Gastroesophageal sphincter (tissue), 4 donors: Measurements from ENCODE around the gene SCN4A. TPM values are rescaled to one million over a fixed set of nuclear protein-coding genes. Genes with fewer than 3 reads are reported as not detected.
"Not testable (repeated sequence)": the region's sequence is repeated elsewhere in the genome, so short reads cannot be mapped to it uniquely, and the experiment has no call there.

Experiments used
- ATAC-seq: fragments of 150-250 bp; one replicate; pipeline ENCODE4 v1.9.1; 2016; ENCODE audit warnings: mild to moderate bottlenecking, moderate library complexity
- H3K27ac ChIP-seq, 4 donors: fragments of 200-600 bp; sonication (generic) in 3 of 4; 1 replicate in 3 of 4; 2 replicates in 1 of 4; pipeline ENCODE4 v1.5.1; 2016 to 2019
- H3K27me3 ChIP-seq: fragments of 200-600 bp; sonication (generic); one replicate; pipeline ENCODE4 v1.5.1; 2019
- H3K36me3 ChIP-seq, 2 donors: fragments of 200-600 bp; sonication (generic); one replicate each; pipeline ENCODE4 v1.5.1; 2019; ENCODE audit warnings: control low read depth in 1 of 2
- H3K4me1 ChIP-seq, 3 donors: fragments of 200-600 bp; sonication (generic); 1 replicate in 2 of 3; 2 replicates in 1 of 3; pipeline ENCODE4 v1.5.1; 2016 to 2019; ENCODE audit warnings: control low read depth in 2 of 3
- H3K4me3 ChIP-seq, 2 donors: fragments of 200-600 bp; sonication (generic); one replicate each; pipeline ENCODE4 v1.5.1; 2019; ENCODE audit warnings: mild to moderate bottlenecking in 1 of 2, moderate library complexity in 1 of 2
- H3K9me3 ChIP-seq, 3 donors: fragments of 200-600 bp; sonication (generic); one replicate each; pipeline ENCODE4 v1.5.1; 2017 to 2019; ENCODE audit warnings: control low read depth in 2 of 3
- CTCF ChIP-seq, 4 experiments: fragments of 200-600 bp in 2 of 4; fragments of 450-650 bp in 2 of 4; sonication (generic) in 1 of 4; IDR thresholded peaks; one replicate each; pipeline ENCODE4 v1.5.1; 2017 to 2019; ENCODE audit warnings: antibody characterized with exemption in 4 of 4, mild to moderate bottlenecking in 2 of 4, moderate library complexity in 2 of 4
- EP300 ChIP-seq: sonication (generic); formaldehyde crosslinking; IDR thresholded peaks from one replicate; pipeline ENCODE4 v1.6.1; 2017; ENCODE audit warnings: antibody characterized with exemption, mild to moderate bottlenecking
- POLR2A ChIP-seq, 2 donors: fragments of 450-650 bp; IDR thresholded peaks; one replicate each; pipeline ENCODE4 v1.6.1; 2017; ENCODE audit warnings: antibody characterized with exemption in 2 of 2, mild to moderate bottlenecking in 2 of 2, moderate library complexity in 1 of 2
- POLR2AphosphoS5 ChIP-seq: sonication (generic); formaldehyde crosslinking; IDR thresholded peaks from one replicate; pipeline ENCODE4 v1.6.1; 2017; ENCODE audit warnings: antibody characterized with exemption
- WGBS, 2 donors: methylation state at CpG; one replicate each; pipeline ENCODE4 v1.1.5; 2018; ENCODE audit warnings: low coverage in 1 of 2; 5-methylcytosine and 5-hydroxymethylcytosine counted together
- total RNA-seq, 4 donors: library from RNA; depleted of rRNA; stranded (reverse); fragments of >200 nt; gene quantifications; one replicate each; pipeline ENCODE4 v1.1.0, GENCODE V29; 2016

Gene SCN4A
- total RNA-seq, 4 donors from 2014 or later, result 0.15 to 0.47 (median 0.35) TPM

- no peaks in the 10 kb centered on the region for H3K9me3 ChIP-seq
- peak; percentile 70 for ATAC-seq
- peaks cover 20% of the 10 kb centered on the region for H3K27me3 ChIP-seq
- H3K4me1 ChIP-seq, result peaks cover 0 to 7% (median 0%) of the 10 kb centered on the region in 3 donors
- H3K4me3 ChIP-seq, result no peak overlapping the region
- 8% methylated on average over 2 of the region's 8 CpGs; no CpG with 5 or more reads in 1 of the 2 donors for WGBS, 2 donors
- no peak for TF ChIP-seq EP300
- peak in 2 of 4 experiments; percentile 90 to 92 for TF ChIP-seq CTCF (IDR thresholded peaks at IDR 0.05)
- no peak for TF ChIP-seq POLR2A (IDR thresholded peaks at IDR 0.05)
- no peaks in the 10 kb centered on the region for H3K36me3 ChIP-seq
- H3K27ac ChIP-seq, result no peak overlapping the region
Measured at GRCh38 chr17:63919311-63919723, 53.4 kb downstream of the SCN4A start.

DNA sequence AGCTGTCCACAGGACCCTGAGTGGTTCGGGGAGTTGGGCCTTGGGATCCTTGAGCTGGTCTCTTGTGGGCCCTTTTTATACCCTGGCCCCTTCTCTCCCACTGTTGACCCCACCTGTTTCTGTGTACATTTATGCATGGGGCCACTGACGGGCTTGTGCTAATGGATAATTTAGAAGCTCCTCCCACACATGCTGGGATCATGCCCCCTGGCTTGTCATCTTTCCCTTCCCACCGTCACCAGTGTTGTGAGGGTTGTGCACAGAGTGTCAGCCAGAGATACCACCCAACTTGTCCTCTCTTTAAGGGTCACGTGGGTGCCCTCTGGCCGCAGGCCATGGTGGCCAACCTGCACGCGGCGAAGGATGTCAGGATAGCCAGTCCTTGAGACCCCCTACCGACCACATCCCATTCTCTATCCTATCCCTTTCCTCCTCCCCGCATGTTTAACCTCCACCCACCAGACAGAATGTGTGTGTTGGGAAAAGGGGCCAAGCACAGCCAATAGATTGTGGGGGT, 53.9 kb downstream of the SCN4A start, which contains the start of gene GH1:
GH1 (minus strand) TSS at position 51 of the 517 bp plus-strand sequence. CDS start 63 bp downstream, outside the sequence.
- not testable (repeated sequence) for H3K4me1 ChIP-seq, H3K4me3 ChIP-seq

GRCh38 chr17:63918305-63918704, 54.4 kb downstream of the SCN4A start:
- H3K4me1 ChIP-seq, result peaks cover 0 to 7% (median 0%) of the 10 kb centered on the region in 3 donors
- H3K27me3 ChIP-seq, result peaks cover 20% of the 10 kb centered on the region
- H3K36me3 ChIP-seq, result no peaks in the 10 kb centered on the region
- no peak for ATAC-seq
- TF ChIP-seq POLR2A (IDR thresholded peaks at IDR 0.05) (no peak), CTCF (IDR thresholded peaks at IDR 0.05) (no peak)
- 69% methylated on average over 8 of the region's 10 CpGs; no CpG with 5 or more reads in 1 of the 2 donors for WGBS, 2 donors
- no peak overlapping the region for H3K27ac ChIP-seq
- H3K4me3 ChIP-seq, result no peak overlapping the region
- H3K9me3 ChIP-seq, result no peaks in the 10 kb centered on the region

More for the DNA sequence above, 53.9 kb downstream of the SCN4A start, which contains the start of gene GH1:
- H3K36me3 ChIP-seq, ATAC-seq, H3K9me3 ChIP-seq, H3K27ac ChIP-seq: not testable (repeated sequence)
- 34 to 58% methylated on average over 2 to 7 of the region's 10 CpGs for WGBS, 2 donors
- H3K27me3 ChIP-seq, result peaks cover 20% of the 10 kb centered on the region

DNA sequence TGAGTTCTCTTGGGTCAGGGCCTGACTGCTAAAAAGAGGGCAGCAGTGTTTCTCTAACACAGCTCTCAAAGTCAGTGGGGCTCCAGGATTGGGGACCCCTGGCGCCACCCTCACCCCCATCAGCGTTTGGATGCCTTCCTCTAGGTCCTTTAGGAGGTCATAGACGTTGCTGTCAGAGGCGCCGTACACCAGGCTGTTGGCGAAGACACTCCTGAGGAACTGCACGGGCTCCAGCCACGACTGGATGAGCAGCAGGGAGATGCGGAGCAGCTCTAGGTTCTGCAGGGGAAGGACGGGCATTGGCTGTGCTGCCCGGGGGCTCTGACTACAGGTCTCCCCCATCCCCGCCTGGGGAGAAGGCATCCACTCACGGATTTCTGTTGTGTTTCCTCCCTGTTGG, 55.1 kb downstream of the SCN4A start:
- H3K27me3 ChIP-seq, result peaks cover 20% of the 10 kb centered on the region
- no peak for ATAC-seq
- peaks cover 0 to 7% (median 0%) of the 10 kb centered on the region in 3 donors for H3K4me1 ChIP-seq
- no peak overlapping the region for H3K4me3 ChIP-seq
- TF ChIP-seq CTCF (IDR thresholded peaks at IDR 0.05) (no peak), POLR2AphosphoS5 (no peak), POLR2A (IDR thresholded peaks at IDR 0.05) (no peak), EP300 (no peak)
- no peaks in the 10 kb centered on the region for H3K36me3 ChIP-seq
- H3K27ac ChIP-seq, result no peak overlapping the region
- WGBS, 2 donors, result 81 to 90% methylated on average over 2 to 3 of the region's 13 CpGs
- H3K9me3 ChIP-seq, result no peaks in the 10 kb centered on the region

DNA sequence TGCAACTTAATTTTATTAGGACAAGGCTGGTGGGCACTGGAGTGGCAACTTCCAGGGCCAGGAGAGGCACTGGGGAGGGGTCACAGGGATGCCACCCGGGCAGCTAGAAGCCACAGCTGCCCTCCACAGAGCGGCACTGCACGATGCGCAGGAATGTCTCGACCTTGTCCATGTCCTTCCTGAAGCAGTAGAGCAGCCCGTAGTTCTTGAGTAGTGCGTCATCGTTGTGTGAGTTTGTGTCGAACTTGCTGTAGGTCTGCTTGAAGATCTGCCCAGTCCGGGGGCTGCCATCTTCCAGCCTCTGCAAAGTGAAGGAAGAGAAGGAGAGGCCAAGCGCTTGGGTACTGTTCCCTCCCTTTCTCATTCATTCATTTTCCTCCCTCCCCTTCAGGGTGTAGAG, 55.5 kb downstream of the SCN4A start:
- 80 to 83% methylated on average over 3 to 6 of the region's 11 CpGs for WGBS, 2 donors

GRCh38 chr17:63916566-63917185, 56.0 kb downstream of the SCN4A start:
- Histone ChIP-seq H3K4me1 (peaks cover 0 to 7% (median 0%) of the 10 kb centered on the region in 3 donors), H3K9me3 (no peaks in the 10 kb centered on the region), H3K36me3 (no peaks in the 10 kb centered on the region), H3K27ac (no peak overlapping the region), H3K27me3 (peaks cover 24% of the 10 kb centered on the region), H3K4me3 (no peak overlapping the region)
- ATAC-seq, result no peak
- WGBS, 2 donors, result 77 to 89% methylated on average over 3 to 10 of the region's 12 CpGs
- TF ChIP-seq EP300 (no peak), POLR2A (IDR thresholded peaks at IDR 0.05) (no peak), CTCF (IDR thresholded peaks at IDR 0.05) (no peak), POLR2AphosphoS5 (no peak)

More for the DNA sequence above, 55.5 kb downstream of the SCN4A start:
- H3K4me1 ChIP-seq, H3K27ac ChIP-seq, H3K9me3 ChIP-seq, H3K4me3 ChIP-seq, H3K36me3 ChIP-seq, ATAC-seq: not testable (repeated sequence)
- H3K27me3 ChIP-seq, result peaks cover 20% of the 10 kb centered on the region

DNA sequence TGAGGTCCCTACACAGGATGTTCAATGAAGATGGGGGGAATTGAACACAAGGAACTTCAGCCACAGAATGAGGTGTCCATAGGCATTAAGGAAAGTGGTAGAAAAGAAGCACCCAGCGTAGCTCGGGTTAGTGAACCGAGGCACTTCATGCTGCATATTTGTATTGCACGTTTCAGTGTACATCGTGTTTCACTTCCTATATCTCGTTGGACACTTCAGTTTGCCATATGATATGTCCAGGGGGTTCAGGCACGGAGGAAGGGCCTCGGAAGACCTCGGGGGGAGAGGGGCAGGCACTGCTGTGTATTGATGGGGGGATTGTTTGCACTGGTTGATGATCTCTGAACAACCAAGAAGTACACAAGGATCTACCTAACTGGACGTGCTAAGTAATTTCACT, 57.0 kb downstream of the SCN4A start:
- not testable (repeated sequence) for H3K27ac ChIP-seq, ATAC-seq, H3K36me3 ChIP-seq, H3K4me1 ChIP-seq, H3K9me3 ChIP-seq, H3K4me3 ChIP-seq
- peaks cover 33% of the 10 kb centered on the region for H3K27me3 ChIP-seq
- 67 to 81% methylated on average over 10 of the region's 10 CpGs for WGBS, 2 donors
